AG10803 (cell line): ENCODE results near the gene OR51T1.

Experiments
- DNase-seq: peaks from one replicate; pipeline ENCODE4 v3.0.0; 2010; ENCODE audit warnings: low read depth
- H3K4me3 ChIP-seq: 2 replicates; pipeline ENCODE4 v1.5.1; 2011; ENCODE audit warnings: mild to moderate bottlenecking, low read length, control low read depth
- TF ChIP-seq, protein P1 (sequence below): conservative IDR thresholded peaks from 2 replicates; pipeline ENCODE4 v1.5.1; 2011; ENCODE audit warnings: mild to moderate bottlenecking, low read length, control low read depth, inconsistent platforms

Gene OR51T1

GRCh38 chr11:4891996-4892640, 10.4 kb downstream of the OR51T1 start:
- TF ChIP-seq, protein P1, sequence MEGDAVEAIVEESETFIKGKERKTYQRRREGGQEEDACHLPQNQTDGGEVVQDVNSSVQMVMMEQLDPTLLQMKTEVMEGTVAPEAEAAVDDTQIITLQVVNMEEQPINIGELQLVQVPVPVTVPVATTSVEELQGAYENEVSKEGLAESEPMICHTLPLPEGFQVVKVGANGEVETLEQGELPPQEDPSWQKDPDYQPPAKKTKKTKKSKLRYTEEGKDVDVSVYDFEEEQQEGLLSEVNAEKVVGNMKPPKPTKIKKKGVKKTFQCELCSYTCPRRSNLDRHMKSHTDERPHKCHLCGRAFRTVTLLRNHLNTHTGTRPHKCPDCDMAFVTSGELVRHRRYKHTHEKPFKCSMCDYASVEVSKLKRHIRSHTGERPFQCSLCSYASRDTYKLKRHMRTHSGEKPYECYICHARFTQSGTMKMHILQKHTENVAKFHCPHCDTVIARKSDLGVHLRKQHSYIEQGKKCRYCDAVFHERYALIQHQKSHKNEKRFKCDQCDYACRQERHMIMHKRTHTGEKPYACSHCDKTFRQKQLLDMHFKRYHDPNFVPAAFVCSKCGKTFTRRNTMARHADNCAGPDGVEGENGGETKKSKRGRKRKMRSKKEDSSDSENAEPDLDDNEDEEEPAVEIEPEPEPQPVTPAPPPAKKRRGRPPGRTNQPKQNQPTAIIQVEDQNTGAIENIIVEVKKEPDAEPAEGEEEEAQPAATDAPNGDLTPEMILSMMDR: peak; percentile 28

DNA sequence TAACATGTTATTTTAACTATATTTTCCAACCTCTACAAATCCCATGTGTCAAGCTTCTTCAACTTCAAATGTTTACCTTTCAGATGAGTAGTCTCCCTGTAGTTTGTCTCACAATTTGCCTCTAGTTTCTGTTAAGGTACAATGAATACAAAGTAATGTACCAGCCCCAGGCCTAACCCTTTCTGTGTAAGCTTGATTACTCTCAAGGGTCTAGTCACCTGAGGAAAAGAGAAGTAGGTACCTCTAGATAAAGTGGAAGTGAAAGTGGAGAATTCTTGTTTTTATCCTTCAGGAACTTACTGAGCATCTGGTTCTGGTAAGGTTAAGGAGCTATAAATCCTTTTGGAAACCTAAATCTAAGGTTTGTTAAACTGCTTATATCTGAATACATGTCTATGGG, 21.8 kb downstream of the OR51T1 start, which contains the start of gene OR51A7:
Gene OR51A7 (plus strand): TSS at position 300 of the 400 bp plus-strand sequence. CDS start 3,587 bp downstream, outside the sequence.
- no peak within 1 kb of the TSS for H3K4me3 ChIP-seq

More at GRCh38 chr11:4891996-4892640, 10.4 kb downstream of the OR51T1 start:
- peak; percentile 82 for DNase-seq
- no peak overlapping the region for H3K4me3 ChIP-seq

GRCh38 chr11:4916581-4916980, 34.9 kb downstream of the OR51T1 start:
- no peak for DNase-seq
- TF ChIP-seq, protein P1: no peak
- H3K4me3 ChIP-seq: no peak overlapping the region

More for the DNA sequence above, 21.8 kb downstream of the OR51T1 start, which contains the start of gene OR51A7:
- TF ChIP-seq, protein P1: no peak
- DNase-seq: no peak

DNA sequence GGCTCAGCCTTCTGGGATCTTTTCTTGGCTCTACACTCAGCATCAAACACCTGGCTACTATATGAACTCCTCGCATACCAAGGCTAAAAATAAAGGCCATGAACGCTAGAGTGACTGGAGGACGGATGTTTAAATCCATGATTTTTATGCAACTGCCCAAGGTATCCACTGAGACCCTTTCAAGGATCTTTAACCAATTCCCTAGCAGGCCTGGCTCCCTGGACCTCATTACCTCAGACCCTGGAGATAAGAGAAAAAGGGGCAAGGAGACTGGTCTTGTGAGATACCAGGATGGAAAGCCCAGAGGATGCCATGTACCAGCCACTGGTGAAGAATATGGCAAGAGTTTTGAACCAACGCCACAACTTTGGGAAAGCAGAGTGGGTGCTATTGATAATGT, 37.5 kb downstream of the OR51T1 start, which contains the start of gene OR51G2:
Gene OR51G2 (minus strand): TSS at position 101 of the 400 bp plus-strand sequence. CDS start 3,687 bp downstream, outside the sequence.
- no peak within 1 kb of the TSS for H3K4me3 ChIP-seq
- no peak for DNase-seq
- TF ChIP-seq, protein P1: no peak

- H3K4me3 ChIP-seq: no peak overlapping the region
- DNase-seq: no peak
- TF ChIP-seq, protein P1: no peak
These were observed 40.1 kb downstream of the OR51T1 start for GRCh38 chr11:4921796-4922195.

GRCh38 chr11:4922304-4922703, 40.6 kb downstream of the OR51T1 start:
- TF ChIP-seq, protein P1: no peak
- H3K4me3 ChIP-seq: no peak overlapping the region
- DNase-seq: no peak

GRCh38 chr11:4924239-4924638, 42.5 kb downstream of the OR51T1 start, which contains the start of gene OR51G1:
OR51G1 (minus strand) TSS chr11:4924339; CDS start chr11:4924339, 0 bp downstream.
- TF ChIP-seq, protein P1: no peak
- H3K4me3 ChIP-seq: no peak within 1 kb of the TSS
- DNase-seq: no peak
